ENCODE data around the gene AKT2.
A peak's percentile ranks its signal among the peaks of the same experiment; 100 is the strongest.

AKT2 gene

DNA sequence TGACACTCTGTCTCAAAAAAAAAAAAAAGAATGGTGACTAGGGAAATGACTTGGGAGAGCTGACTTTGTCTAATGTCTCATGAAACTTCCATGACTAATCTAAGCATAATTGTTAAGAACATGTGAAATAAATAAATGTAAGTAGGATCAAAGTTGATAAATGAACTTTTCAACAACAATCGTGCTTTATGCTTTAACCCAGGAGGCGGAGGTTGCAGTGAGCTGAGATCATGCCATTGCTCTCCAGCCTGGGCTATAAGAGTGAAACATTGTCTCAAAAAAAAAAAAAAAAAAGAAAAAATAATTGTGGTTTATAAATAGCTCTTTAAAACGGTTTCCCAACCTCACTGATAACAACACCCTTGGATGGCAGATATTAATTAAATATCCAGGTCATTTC lies 12.9 kb upstream of the AKT2 start:
- DNase-seq: no peak

DNA sequence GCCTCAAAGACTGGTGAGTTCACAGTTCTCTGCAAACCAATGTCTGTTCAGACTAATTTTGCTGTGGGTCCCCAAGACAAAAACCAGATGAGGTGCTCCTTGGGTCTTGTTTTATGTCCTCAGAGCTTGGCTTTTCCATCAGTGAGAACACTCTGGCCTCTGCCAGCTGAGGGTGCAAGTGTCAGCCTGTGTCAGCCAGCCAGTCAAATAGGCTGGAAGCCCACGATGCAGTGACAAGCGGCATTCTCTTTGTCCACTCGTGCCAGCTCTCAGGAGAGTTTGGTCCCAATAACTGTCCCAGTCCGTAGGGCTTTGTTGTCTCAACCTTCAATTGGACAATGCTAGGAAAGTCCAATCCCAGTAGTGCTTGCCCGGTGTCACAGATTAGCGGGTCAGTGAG lies 9.4 kb upstream of the AKT2 start:
- no peak for DNase-seq

DNA sequence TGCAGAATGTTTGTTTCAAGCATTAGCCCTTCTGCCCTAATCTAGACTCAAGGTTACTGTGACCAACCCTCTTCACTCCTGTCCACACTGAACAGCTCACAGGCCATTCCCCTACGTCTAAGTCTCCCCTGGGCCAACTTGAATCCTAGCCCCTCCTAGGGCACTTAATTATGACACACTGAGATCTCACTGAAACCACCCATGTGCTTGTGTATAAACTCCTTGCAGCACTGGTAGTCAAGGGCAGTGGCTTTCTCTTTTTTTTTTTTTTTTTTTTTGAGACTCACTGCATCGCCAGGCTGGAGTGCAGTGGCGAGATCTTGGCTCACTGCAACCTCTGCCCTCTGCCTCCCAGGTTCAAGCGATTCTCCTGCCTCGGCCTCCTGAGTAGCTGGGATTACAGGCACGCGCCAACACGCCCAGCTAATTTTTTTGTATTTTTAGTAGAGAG lies 1.9 kb upstream of the AKT2 start:
- no peak for DNase-seq

DNA sequence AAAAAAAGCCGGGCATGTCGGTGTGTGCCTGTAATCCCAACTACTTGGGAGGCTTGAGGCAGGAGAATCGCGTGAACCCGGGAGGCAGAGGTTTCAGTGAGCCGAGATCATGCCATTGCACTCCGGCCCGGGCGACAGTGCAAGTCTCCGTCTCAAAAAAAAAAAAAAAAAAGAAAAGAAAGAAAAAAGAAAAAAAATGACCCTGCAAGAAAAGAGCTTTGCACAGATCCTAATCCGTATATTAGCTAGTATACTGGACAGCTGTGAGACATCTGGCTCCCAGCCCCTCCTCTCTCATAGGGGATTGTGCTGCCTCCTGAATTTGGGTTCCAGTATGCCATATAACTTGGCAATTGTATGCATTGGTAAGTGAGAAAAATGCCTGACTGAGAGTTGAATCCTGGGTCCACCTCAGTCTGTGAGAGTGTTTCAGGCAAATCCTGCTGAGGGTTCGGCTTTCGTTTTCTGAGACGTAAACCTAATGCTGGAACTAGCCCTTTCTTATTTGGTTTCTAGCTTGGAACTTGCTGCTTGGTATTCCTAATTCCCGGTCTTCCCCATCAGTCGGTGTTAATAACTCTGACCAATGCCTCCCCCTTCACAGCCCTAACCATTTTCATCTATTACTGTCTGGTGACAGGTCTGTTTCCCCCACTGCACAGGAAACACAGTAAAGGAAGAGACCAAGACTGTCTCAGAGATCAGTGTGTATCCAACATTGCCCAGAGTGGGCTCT lies 1.3 kb upstream of the AKT2 start:
- DNase-seq: no peak

- peak; percentile 98 for DNase-seq
These were observed 449 bp upstream of the AKT2 start for GRCh38 chr19:40285353-40286234.

GRCh38 chr19:40284251-40284500 lies 969 bp downstream of the AKT2 start:
- DNase-seq: no peak

GRCh38 chr19:40283414-40284250 lies 1.5 kb downstream of the AKT2 start:
- no peak for DNase-seq

- DNase-seq: no peak
These were observed 2.2 kb downstream of the AKT2 start for GRCh38 chr19:40282920-40283319.

DNA sequence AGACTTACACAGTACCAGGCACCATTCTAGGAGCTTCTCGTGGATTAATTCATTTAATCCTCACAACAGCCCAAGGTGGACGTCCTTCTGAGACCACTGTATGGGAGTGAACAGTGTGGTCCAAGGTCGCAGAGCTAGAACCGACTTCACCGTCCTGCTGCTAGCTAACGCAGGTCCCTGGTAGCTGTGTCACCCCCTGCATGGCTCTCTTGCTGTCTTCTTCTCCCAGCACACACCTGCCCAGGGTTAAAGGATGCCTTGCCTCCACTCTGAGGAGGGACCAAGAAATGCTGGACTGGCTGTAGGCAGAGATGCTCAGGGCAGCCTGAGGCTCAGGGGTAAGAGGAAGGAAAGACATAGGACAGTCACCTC lies 3.0 kb downstream of the AKT2 start:
- no peak for DNase-seq

DNA sequence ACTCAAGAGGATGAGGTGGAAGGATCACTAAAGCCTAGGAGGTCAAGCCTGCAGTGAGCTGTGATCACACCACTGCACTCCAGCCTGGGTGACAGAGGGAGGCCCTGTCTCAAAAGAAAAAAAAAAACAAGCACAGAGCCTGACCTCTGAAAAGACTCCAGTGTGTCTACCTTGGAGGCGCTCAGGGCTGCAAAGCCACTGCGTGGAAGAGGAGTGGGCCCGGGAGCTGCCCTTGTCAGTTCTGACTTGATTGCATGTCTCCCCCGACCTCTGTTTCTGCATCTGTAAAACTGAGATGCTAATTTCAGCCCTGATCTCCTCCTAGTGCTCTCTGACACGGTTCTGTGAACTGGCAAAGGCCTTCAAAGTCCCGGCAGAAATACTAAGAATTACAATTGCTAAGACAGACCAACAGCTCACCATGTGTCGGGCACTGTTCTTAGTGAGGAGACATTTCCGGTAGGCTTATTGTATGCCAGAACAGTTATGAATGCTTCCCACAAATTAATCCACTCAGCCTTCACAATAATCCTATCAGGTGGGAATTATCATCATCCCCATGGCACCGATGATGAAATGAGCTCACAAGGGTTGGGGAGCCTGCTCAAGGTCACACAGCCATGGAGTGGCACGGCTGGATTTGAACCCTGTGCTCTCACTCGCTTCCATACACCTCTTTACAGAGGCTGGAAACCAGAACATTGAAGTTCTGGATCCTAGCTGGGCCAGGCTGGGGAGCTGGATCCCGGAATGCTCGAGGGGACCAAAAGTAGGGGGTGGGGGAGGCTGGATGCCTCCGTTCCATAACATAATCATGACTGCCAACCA lies 3.5 kb downstream of the AKT2 start:
- no peak for DNase-seq

- DNase-seq: no peak
These were observed 4.4 kb downstream of the AKT2 start for GRCh38 chr19:40280608-40281221.

- no peak for DNase-seq
These were observed 5.2 kb downstream of the AKT2 start for GRCh38 chr19:40279761-40280607.

GRCh38 chr19:40279120-40279551 lies 6.0 kb downstream of the AKT2 start:
- DNase-seq: no peak

DNA sequence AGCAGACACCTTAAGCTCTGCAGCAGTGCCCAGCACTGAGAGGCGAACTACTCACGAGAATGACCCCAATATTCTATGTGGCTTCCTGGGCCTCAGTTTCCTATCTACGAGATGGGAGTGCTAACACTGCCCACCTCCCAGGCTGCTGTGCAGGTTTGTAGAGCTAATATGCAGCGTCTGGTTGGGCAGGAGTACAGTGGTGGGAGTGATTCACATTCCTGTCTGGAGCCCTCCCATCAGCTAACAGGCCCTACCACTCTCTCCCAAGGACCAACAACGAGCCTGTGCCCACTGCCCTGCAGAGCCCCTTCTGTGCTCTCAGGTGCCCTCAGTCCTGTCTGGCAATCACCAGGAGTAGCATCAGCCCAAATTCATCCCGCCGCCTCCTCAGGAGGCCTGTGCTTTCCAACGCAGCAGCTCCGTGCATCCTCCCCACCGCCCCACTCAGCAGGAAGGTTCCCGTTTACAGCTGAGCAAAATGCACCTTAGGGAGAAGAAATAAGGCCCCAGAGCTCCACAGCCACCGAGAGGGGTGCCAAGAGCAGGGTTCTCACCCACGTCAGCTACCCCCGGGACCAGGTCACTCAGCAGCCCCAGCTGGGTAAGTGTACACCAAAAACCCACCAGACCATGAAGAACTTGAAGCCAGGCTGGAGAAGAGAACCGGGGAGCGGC lies 6.6 kb downstream of the AKT2 start:
- no peak for DNase-seq

DNA sequence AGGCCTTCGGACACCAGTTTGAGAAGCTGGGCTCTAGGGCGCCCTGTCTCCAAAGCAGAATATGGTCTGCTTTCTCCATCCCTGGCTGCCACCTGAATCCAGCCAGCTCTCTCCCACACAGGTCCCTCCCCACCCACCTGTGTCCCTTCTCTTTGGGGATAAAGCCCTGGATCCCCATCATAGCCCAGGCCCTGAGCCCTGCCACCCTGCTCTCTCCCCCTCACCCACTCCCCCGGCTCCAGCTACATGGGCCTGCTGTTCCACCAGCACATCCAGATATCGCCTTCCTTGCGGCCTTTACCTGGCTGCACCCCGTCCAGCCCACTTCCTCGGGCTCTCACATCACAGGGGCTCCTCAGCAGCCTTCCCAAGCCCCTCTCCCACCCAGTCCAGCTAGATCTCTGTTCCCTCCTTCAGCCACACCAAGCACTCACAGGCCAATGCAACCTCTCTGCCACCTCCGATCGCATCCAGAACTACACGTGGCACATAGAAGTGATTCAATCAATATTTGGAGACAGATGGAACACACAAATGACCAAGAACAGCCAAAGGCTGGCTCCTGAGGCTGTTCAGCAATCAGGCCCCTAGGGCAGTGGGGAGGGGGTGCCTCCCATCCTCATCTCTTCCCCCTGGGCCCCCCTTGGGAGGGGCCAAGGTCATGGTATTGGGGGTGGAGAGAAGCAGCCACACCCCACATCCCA lies 7.6 kb downstream of the AKT2 start:
- no peak for DNase-seq

DNA sequence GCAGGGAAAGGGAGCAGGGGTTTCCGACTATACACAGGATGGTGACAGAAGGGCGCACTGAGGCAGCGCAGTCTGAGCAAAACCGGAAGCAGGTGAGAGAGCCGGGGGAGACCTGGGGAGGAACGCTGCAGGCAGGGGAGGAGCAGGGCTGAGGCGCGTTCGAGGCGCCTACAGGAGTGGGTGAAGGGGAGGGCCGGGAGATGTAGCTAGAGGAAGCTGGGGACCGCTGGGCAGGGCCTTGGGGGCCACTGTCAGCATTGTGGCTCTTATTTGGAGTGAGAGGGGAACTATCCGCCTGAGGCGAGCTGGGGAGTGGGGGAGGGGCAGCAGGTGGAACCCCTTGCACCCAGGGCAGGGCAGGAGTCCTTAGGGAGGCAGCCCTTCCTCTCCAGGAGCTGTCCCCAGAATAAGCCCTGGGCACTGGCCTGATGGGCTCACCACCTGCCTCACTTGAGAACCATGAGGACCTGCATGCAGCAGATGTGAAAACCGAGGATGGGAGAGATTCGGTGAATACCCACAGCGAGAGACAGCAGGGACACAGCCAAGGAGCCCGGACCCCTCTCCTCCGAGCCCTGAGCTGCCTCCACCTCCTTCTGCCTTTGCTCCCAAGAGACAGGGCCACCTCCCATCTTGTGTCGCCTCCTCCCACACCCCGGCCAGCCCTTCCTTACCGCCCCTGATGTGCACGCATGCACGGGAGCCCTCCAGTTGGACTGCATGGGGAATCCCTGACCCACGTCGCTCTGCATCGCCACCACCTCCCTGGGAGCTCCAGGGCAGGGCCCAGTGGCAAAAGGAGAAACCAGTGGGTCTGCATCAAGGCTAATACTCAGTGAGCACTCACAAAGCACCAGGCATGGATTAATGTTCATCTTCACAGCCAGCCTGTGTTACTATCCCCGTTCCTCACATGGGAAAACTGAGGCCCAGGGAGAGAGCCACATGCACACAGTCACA lies 10.3 kb downstream of the AKT2 start:
- no peak for DNase-seq

- no peak for DNase-seq
These were observed 11.4 kb downstream of the AKT2 start for GRCh38 chr19:40273469-40274360.

GRCh38 chr19:40272261-40272660 lies 12.9 kb downstream of the AKT2 start:
- DNase-seq: no peak
